Measurements from ENCODE around the gene CPB2. TPM values are rescaled to one million over a fixed set of nuclear protein-coding genes. Genes with fewer than 3 reads are reported as not detected.

CPB2 gene
- total RNA-seq, 6 experiments from 2014 or later = not detected

DNA sequence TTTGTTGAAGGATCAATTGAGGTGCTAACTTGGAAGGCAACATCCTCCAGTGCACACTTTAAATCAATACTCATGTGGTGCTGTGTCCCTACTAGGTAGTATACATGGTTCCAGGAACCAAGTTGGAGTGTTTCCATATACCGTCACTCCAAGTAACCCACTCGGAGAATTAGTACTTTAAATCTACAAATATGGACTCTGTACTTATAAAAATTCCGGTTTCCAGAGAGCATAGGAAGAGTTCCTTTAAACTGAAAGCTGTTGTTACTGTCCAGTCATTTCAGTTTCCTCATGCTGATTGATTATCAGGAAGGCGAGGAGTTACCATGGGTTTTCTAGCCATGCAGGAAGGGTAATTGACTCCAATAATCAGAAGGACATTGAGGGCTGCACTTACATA is 7.2 kb downstream of the CPB2 start:
- DNase-seq = no peak
- Mint-ChIP-seq H3K9me3 (no peaks in the 10 kb centered on the region), H3K4me1 (ENCODE audit: low read depth) (peaks cover 6% of the 10 kb centered on the region; the same call in 1 of the 2 replicates), H3K27ac (no peak overlapping the region), H3K4me3 (no peak overlapping the region), H3K36me3 (ENCODE audit: low read depth) (no peaks in the 10 kb centered on the region), H3K27me3 (ENCODE audit: insufficient read depth) (peaks cover 9% of the 10 kb centered on the region)
- no peak for TF ChIP-seq CTCF (IDR thresholded peaks at IDR 0.05)

- TF ChIP-seq CTCF (IDR thresholded peaks at IDR 0.05) = no peak
- Mint-ChIP-seq H3K36me3 (ENCODE audit: low read depth) (no peaks in the 10 kb centered on the region), H3K4me1 (ENCODE audit: low read depth) (peaks cover 6% of the 10 kb centered on the region; the same call in 1 of the 2 replicates), H3K27me3 (ENCODE audit: insufficient read depth) (peaks cover 9% of the 10 kb centered on the region), H3K9me3 (no peaks in the 10 kb centered on the region), H3K27ac (no peak overlapping the region), H3K4me3 (no peak overlapping the region)
- no peak for DNase-seq
These were observed 7.8 kb downstream of the CPB2 start for GRCh38 chr13:46097015-46097414.

- no peaks in the 10 kb centered on the region for H3K9me3 Mint-ChIP-seq
These were observed 10.4 kb downstream of the CPB2 start for GRCh38 chr13:46094478-46094877.

DNA sequence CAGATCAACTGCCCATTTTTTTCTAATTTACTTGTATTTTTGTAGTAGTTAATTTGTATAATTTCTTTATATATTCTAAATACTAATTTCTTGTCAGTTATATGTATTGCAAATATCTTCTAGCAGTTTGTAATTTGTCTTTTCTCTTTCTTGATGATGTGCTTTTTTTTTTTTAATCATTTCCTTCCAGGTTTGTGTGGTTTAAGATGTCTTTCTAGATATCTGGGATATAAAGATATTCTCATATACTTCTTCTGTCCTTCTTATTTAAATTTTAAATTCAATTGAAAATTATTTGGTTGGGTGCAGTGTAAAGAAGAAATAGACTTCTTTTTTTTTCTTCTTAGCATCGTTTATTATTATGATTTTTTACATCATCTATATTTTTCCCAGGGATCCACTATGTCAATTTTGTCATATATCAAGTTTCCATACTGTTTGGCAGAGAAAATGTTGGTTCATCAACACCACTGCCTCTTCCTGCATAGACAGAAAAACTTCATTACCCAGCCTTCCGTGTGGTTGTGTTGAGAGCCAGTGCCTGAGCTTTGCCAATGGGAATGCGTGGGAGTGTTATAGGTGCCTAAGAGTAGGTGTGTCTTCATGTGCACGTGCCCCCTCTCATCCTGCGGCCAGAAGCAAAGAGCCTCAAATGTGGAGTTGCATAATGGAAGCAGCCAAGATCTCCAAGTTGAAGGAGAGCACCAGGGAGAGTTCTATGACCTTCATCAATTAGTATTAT is 15.8 kb downstream of the CPB2 start:
- H3K4me3 Mint-ChIP-seq = no peak overlapping the region
- DNase-seq = no peak
- no peaks in the 10 kb centered on the region for H3K36me3 Mint-ChIP-seq (ENCODE audit: low read depth)
- no peaks in the 10 kb centered on the region; the same call in none of the 2 replicates for H3K27me3 Mint-ChIP-seq (ENCODE audit: insufficient read depth)
- no peak overlapping the region for H3K27ac Mint-ChIP-seq
- no peaks in the 10 kb centered on the region for H3K4me1 Mint-ChIP-seq (ENCODE audit: low read depth)
- TF ChIP-seq CTCF (IDR thresholded peaks at IDR 0.05) = no peak
- H3K9me3 Mint-ChIP-seq = no peaks in the 10 kb centered on the region

More at GRCh38 chr13:46094478-46094877, 10.4 kb downstream of the CPB2 start:
- Mint-ChIP-seq H3K36me3 (ENCODE audit: low read depth) (no peaks in the 10 kb centered on the region), H3K4me1 (ENCODE audit: low read depth) (no peaks in the 10 kb centered on the region), H3K27me3 (ENCODE audit: insufficient read depth) (peaks cover 9% of the 10 kb centered on the region), H3K4me3 (no peak overlapping the region), H3K27ac (no peak overlapping the region)
- no peak for DNase-seq
- no peak for TF ChIP-seq CTCF (IDR thresholded peaks at IDR 0.05)

- no peaks in the 10 kb centered on the region; the same call in none of the 2 replicates for H3K27me3 Mint-ChIP-seq (ENCODE audit: insufficient read depth)
These were observed 17.4 kb downstream of the CPB2 start for GRCh38 chr13:46087481-46087880.

More at GRCh38 chr13:46087481-46087880, 17.4 kb downstream of the CPB2 start:
- H3K4me3 Mint-ChIP-seq = no peak overlapping the region
- no peaks in the 10 kb centered on the region for H3K4me1 Mint-ChIP-seq (ENCODE audit: low read depth)
- no peak for DNase-seq
- no peaks in the 10 kb centered on the region for H3K36me3 Mint-ChIP-seq (ENCODE audit: low read depth)
- TF ChIP-seq CTCF (IDR thresholded peaks at IDR 0.05) = no peak
- no peaks in the 10 kb centered on the region for H3K9me3 Mint-ChIP-seq
- no peak overlapping the region for H3K27ac Mint-ChIP-seq

Measured in HFFc6 (cell line).